GM19099 (cell line): ENCODE data around the gene UBL7.

Experiments
- POLR2A ChIP-seq: IDR thresholded peaks from 3 replicates; pipeline ENCODE4 v1.6.1; 2011; ENCODE audit warnings: low read depth; ENCODE audit not compliant: insufficient read length; ENCODE audit errors: extremely low read depth

UBL7 gene

GRCh38 chr15:74460871-74461846 is at the start of gene UBL7:
TSS of gene UBL7 (minus strand) at chr15:74461160. CDS start at chr15:74458867, 2,293 bp downstream.
- TF ChIP-seq POLR2A, result peak; percentile 97

- TF ChIP-seq POLR2A, result no peak
Measured at GRCh38 chr15:74506515-74506840, 45.5 kb upstream of the UBL7 start.

- no peak for TF ChIP-seq POLR2A
Measured at GRCh38 chr15:74505837-74506514, 45.0 kb upstream of the UBL7 start.

GRCh38 chr15:74504836-74505235 is 43.9 kb upstream of the UBL7 start:
- no peak for TF ChIP-seq POLR2A

- no peak for TF ChIP-seq POLR2A
Measured at GRCh38 chr15:74504418-74504817, 43.5 kb upstream of the UBL7 start.

GRCh38 chr15:74502301-74502700 is 41.3 kb upstream of the UBL7 start:
- no peak for TF ChIP-seq POLR2A

GRCh38 chr15:74500401-74500800 is 39.4 kb upstream of the UBL7 start:
- TF ChIP-seq POLR2A, result no peak

- no peak for TF ChIP-seq POLR2A
Measured at GRCh38 chr15:74499366-74499765, 38.4 kb upstream of the UBL7 start.

GRCh38 chr15:74497584-74497983 is 36.6 kb upstream of the UBL7 start:
- no peak for TF ChIP-seq POLR2A

GRCh38 chr15:74496648-74497047 is 35.7 kb upstream of the UBL7 start:
- TF ChIP-seq POLR2A, result no peak

GRCh38 chr15:74490339-74490689 is 29.4 kb upstream of the UBL7 start:
- TF ChIP-seq POLR2A, result no peak

GRCh38 chr15:74489518-74490338 is 28.8 kb upstream of the UBL7 start:
- peak; percentile 24 for TF ChIP-seq POLR2A

GRCh38 chr15:74488776-74489175 is 27.8 kb upstream of the UBL7 start:
- no peak for TF ChIP-seq POLR2A

GRCh38 chr15:74482661-74483060 is 21.7 kb upstream of the UBL7 start:
- TF ChIP-seq POLR2A, result no peak

- TF ChIP-seq POLR2A, result no peak
Measured at GRCh38 chr15:74470631-74471395, 9.9 kb upstream of the UBL7 start.

GRCh38 chr15:74468341-74469032 is 7.5 kb upstream of the UBL7 start:
- TF ChIP-seq POLR2A, result no peak
